Adipose tissue (tissue), 3 donors: ENCODE data around the gene DCC. TPM values are rescaled to one million over a fixed set of nuclear protein-coding genes. Genes with fewer than 3 reads are reported as not detected.

Experiments
- H3K27ac ChIP-seq: one replicate; pipeline ENCODE4 v1.5.1; 2013; ENCODE audit warnings: low read depth, low read length
- WGBS, 3 donors: extraction: QIAGEN DNeasy Blood & Tissue Kit; methylation state at CpG; one replicate each; pipeline ENCODE4 v1.1.7; 2013; 5-methylcytosine and 5-hydroxymethylcytosine counted together
- polyA plus RNA-seq, 3 donors: library from polyadenylated mRNA; stranded (reverse); fragments of 200-250 nt; gene quantifications; one replicate each; pipeline ENCODE4 v1.2.3, GENCODE V29; 2013
- donor health status: healthy with polysubstance abuse.
- donor health status: Bipolar disorder and iron deficiency.
- donor health status: healthy.

The DCC gene
- polyA plus RNA-seq, 3 donors, result 0.01 to 0.13 TPM; not detected in 1

GRCh38 chr18:52402814-52403213, 62.8 kb downstream of the DCC start:
- H3K27ac ChIP-seq, result no peak overlapping the region
- 55 to 74% (median 56%) methylated on average over 3 of the region's 3 CpGs for WGBS, 3 donors

- H3K27ac ChIP-seq, result no peak overlapping the region
Observed at GRCh38 chr18:52403291-52404021, 63.5 kb downstream of the DCC start.

GRCh38 chr18:52408800-52409302, 68.9 kb downstream of the DCC start:
- 57 to 74% (median 57%) methylated on average over 2 of the region's 2 CpGs for WGBS, 3 donors
- H3K27ac ChIP-seq, result no peak overlapping the region

GRCh38 chr18:52409727-52410126, 69.7 kb downstream of the DCC start:
- WGBS, 3 donors, result 26 to 43% (median 38%) methylated on average over 1 of the region's 1 CpG
- H3K27ac ChIP-seq, result no peak overlapping the region

GRCh38 chr18:52415131-52415530, 75.1 kb downstream of the DCC start:
- WGBS, 3 donors, result 84 to 90% (median 86%) methylated on average over 3 of the region's 3 CpGs

DNA sequence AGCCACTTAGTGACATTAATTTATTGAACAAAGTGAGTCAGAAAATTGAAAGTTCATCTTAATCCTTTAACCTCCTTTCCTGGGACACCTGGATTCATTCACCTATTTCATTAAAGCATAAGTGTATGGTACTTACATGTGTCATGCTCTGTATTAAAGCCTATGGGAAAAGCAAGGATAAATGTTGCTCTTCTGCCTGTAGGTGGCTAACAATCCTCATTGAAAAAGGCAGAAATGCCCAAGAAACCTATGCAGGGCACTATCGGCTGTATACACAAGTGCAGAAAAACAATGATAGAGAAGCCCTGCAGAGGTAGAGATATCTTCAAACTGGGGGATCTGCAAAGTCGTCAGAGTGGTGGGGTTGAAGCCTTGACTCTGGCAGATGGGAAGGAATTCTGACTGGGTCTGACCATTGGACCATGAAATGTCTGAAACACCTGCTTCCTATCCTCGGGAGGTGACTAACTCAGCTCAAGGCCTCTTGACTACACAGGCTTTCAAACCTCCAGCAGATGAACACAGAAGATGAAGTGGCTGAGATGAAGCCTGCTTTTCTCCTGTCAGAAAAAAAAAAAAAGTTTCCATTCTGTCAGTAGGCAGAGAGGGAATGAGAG, 83.1 kb downstream of the DCC start:
- H3K27ac ChIP-seq, result no peak overlapping the region
- 34 to 47% (median 41%) methylated on average over 3 of the region's 3 CpGs for WGBS, 3 donors

More at GRCh38 chr18:52415131-52415530, 75.1 kb downstream of the DCC start:
- no peak overlapping the region for H3K27ac ChIP-seq

DNA sequence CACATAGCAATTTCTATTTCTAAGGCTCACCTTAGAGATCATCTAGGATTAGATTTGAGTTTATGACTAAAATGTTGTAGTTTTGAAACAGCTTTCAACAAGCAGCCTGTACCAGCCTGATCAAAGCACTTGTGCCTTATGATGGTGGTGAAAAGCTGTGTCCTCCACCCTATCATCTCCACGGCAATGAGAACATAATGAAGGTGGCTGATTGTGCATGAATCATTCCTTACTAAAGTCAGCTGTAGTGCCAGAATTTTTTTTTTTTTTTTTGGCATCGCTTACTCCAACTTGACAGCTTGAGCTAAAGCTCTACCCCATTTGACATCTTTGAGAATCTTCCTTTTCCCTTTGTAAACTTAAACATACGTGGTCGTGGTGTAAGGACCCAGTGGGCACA, 86.0 kb downstream of the DCC start:
- no peak overlapping the region for H3K27ac ChIP-seq
- 58 to 86% (median 76%) methylated on average over 4 of the region's 4 CpGs for WGBS, 3 donors

- WGBS, 3 donors, result 26 to 90% (median 87%) methylated on average over 1 of the region's 1 CpG
Observed at GRCh38 chr18:52426462-52426861, 86.5 kb downstream of the DCC start.

DNA sequence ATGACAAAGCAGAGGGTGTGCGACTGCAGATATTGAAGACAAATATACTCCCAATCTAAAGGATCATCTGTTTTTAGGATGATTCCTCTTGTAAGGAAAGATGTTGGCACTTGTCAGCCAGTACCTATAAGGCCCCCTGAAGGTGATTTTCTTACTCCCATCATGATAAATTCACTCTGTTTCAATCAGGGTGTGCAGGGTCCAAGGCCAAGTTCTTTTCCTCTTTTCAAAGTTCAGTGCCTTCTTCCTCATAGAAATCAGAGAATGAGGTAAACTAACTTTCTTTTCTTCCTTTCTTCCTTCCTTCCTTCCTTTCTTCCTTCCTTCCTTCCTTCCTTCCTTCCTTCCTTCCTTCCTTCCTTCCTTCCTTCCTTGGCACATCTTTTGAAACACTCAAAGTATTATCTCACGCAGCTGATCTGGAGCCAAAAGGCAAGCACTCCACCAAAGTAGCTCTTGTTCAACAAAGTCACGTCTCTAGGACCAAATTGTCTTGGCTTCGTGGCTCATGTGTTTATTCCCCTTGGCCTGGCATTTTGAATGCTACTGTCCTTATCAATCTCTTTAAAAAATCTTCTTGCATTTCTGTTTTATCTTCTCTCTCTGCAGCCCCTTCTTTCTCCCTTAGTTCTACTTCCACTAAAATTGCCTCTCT, 87.7 kb downstream of the DCC start:
- no peak overlapping the region for H3K27ac ChIP-seq
- WGBS, 3 donors, result 74 to 89% (median 77%) methylated on average over 4 of the region's 4 CpGs

More at GRCh38 chr18:52426462-52426861, 86.5 kb downstream of the DCC start:
- H3K27ac ChIP-seq, result no peak overlapping the region

DNA sequence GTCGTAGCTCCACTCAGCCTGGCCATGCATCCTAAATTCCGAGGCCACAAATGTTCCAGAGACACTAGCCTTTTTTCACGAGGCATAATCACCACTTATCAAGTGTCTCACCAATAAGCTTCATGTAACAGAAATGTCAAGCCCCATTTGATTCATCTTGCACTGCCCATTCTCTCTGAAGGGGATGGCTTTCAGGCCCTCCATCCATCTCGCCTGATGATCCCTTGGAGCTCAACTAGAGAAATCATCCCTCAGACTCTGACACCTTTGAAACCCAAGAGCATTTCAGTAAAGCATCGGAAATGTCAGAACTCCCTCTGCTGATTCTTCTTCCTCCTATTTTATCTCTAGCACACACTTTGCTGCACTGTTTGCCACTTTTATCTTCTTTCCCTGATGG, 91.7 kb downstream of the DCC start:
- no peak overlapping the region for H3K27ac ChIP-seq
- 49 to 74% (median 64%) methylated on average over 5 of the region's 5 CpGs for WGBS, 3 donors

GRCh38 chr18:52433797-52434196, 93.8 kb downstream of the DCC start:
- no peak overlapping the region for H3K27ac ChIP-seq

- no peak overlapping the region for H3K27ac ChIP-seq
- 52 to 71% (median 65%) methylated on average over 7 of the region's 7 CpGs for WGBS, 3 donors
Observed at GRCh38 chr18:52435301-52435700, 95.3 kb downstream of the DCC start.

DNA sequence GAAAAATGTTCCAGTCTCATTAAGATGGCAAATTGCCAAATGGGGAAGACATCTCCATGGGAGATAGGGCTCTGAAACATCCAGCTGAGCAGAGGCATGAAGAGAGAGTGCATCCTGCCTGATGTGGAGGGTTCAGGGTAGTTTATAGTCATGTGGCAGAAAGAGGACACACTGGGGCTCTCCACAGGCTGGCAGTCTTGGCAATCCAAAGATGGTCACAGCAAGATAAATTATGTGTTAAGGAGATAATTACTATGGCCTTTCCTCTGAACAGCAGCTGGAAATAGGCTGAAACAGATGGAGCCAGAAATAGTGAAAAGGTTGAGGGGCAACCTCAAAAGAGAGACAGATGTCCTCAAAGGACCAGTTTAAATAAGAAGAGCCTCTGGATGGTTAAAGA, 97.2 kb downstream of the DCC start:
- H3K27ac ChIP-seq, result no peak overlapping the region

DNA sequence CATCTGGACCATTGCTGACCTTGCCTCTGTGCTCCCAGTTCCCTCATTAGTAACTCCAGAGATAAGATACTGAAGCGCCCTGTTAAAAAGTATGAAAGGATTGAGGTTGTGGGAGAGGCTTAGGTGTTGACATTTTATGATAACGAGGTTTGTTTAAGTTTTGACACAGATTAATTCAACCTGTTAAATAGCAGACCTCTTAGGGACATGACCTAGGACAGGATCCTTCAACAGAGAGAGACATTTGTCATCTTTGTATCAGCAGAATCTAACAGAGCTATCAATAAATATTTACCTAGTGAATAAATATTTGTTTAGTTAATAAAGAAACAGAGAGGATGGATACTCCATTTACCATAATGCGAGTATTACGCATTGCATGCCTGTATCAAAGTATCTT, 99.5 kb downstream of the DCC start:
- 20 to 61% (median 50%) methylated on average over 4 of the region's 4 CpGs for WGBS, 3 donors
- no peak overlapping the region for H3K27ac ChIP-seq

- no peak overlapping the region for H3K27ac ChIP-seq
Observed at GRCh38 chr18:52441794-52442193, 101.8 kb downstream of the DCC start.

DNA sequence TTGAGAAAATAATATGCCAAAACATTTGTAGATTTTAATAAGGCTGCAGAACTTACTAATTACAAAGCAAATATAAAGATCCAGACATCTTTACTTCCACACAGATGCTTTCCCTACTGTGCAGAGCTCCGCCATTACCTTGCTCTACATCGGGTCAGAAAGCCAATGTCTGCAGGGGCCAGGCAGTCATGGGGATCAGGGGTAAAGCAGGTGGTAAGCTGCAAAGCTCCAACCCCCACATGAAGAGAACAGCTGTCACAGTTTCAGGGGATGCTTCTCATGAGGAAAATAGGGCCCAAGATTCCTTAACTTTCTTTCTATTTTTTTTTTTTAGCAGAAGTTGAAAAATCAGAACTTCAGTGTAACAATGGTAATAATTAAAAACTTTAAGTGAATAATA, 102.7 kb downstream of the DCC start:
- 81 to 91% (median 90%) methylated on average over 2 of the region's 2 CpGs for WGBS, 3 donors
- H3K27ac ChIP-seq, result no peak overlapping the region

DNA sequence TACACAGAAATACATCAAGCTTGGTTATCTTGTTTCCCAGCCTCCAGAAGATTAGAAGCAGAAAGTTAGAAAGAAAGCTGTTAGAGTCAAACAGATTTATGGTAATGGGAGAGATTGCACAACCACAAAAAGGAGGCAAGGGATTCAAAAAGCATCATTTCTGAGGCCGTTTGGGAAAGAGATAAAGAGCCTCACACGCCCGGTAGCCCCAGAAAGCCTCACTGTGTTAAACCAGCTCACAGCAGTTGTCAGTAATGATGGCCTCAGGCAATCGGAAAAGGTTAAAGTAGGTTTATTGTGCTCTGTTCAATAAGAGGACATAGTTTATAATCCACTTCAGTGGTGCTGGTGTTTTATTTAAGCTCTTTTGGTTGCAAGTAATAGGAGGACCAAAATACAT, 111.3 kb downstream of the DCC start:
- 44 to 69% (median 47%) methylated on average over 4 of the region's 4 CpGs for WGBS, 3 donors
- H3K27ac ChIP-seq, result no peak overlapping the region

DNA sequence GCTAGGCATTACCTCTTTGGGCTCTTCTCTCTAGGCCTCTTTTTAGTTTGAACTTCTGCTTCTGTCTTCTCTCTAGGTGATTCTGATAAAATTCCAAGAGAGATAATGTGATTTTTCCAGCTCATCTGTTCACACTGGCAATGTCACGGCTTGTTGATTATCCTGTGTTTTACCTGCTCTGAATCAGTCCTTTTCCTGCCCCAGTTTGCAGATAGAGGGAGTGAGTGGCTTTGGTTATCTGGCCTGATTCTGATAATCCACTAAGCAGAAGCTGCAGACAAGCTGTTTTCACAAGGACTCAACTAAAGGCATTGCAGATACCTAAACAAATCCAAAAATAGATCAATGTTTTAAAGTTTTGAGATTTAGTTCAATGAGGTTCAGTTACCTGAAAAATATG, 111.9 kb downstream of the DCC start:
- no peak overlapping the region for H3K27ac ChIP-seq
- 75 to 81% (median 77%) methylated on average over 1 of the region's 1 CpG for WGBS, 3 donors

DNA sequence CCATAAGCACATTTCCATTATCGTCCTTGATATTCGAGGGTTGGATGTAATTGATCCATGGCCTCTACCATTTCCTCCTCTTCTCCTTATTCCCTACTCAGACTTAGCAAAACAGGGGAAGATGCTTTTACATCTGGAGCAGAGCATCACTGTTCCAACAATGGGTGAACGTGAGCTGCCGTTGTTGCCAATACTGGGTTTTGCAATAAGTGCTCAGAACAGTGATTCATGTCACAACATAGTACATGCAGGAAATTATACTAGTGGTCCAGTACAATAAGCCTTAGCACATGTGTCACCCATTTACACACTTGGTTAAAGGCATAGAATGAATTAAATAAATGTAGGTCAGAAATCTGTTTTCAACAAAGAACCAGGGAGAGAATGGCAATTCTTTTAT, 112.4 kb downstream of the DCC start:
- 82 to 90% (median 87%) methylated on average over 4 of the region's 4 CpGs for WGBS, 3 donors
- H3K27ac ChIP-seq, result no peak overlapping the region

DNA sequence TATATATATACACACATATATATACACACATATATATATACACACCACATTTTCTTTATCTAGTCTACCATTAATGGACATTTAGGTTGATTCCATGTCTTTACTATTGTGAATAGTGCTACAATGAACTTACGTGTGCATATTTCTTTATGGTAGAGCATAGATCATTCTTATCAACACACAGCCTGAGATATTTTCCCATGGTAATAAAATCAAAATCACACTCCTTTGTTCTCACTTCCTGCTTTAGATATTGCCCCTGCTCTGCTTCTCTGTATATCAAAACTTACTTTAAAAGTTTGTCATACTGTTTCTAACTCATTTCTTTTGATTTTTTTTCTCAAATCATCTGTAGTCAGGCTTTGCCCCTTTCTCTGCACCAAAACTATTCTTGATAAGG, 119.9 kb downstream of the DCC start:
- WGBS, 3 donors, result 78 to 93% (median 88%) methylated on average over 1 of the region's 1 CpG
- no peak overlapping the region for H3K27ac ChIP-seq
